Fibroblast of lung (primary cell): ENCODE data around the gene TYK2.

Experiments
- CTCF ChIP-seq, 2 donors: IDR thresholded peaks in 1 of 2; conservative IDR thresholded peaks in 1 of 2; 1 replicate in 1 of 2; 2 replicates in 1 of 2; pipeline ENCODE4 v1.5.1; 2011 to 2012; ENCODE audit warnings: low read length in 2 of 2, control low read depth in 1 of 2, inconsistent platforms in 1 of 2, low read depth in 1 of 2, mild to moderate bottlenecking in 1 of 2
- EZH2 ChIP-seq: IDR thresholded peaks from 2 replicates; pipeline ENCODE4 v1.5.1; 2012; ENCODE audit warnings: low read length, control low read depth, mild to moderate bottlenecking; ENCODE audit errors: missing control alignments

GRCh38 chr19:10412257-10412977, 32.0 kb upstream of the TYK2 start:
- TF ChIP-seq CTCF (conservative IDR thresholded peaks at IDR 0.05 in 1 of 2, IDR thresholded peaks at IDR 0.05 in 1 of 2; ENCODE audit: low read depth in 1 of 2, low read length in 2 of 2) (no peak), EZH2 (no peak)
